Loucy (cell line): Measurements from ENCODE around the gene SBDS.

Experiments used
- H2AFZ ChIP-seq: fragments of 200-600 bp; sonication (generic); 2 replicates; pipeline ENCODE4 v1.6.0; 2016; ENCODE audit warnings: antibody characterized with exemption, mild to moderate bottlenecking, low read length, moderate library complexity
- H3F3A ChIP-seq: fragments of 200-600 bp; 2 replicates; pipeline ENCODE4 v1.6.0; 2016; ENCODE audit warnings: antibody characterized with exemption, low read depth, mild to moderate bottlenecking
- H3K27me3 ChIP-seq: fragments of 200-600 bp; sonication (generic); 2 replicates; pipeline ENCODE4 v1.6.1; 2014; ENCODE audit warnings: low read length, mild to moderate bottlenecking; ENCODE audit not compliant: insufficient read depth, poor library complexity, severe bottlenecking
- H3K36me3 ChIP-seq: fragments of 200-600 bp; sonication (generic); 2 replicates; pipeline ENCODE4 v1.6.1; 2016; ENCODE audit warnings: low read length; ENCODE audit not compliant: insufficient read depth
- H3K4me1 ChIP-seq: fragments of 200-600 bp; sonication (generic); 2 replicates; pipeline ENCODE4 v1.5.1; 2014; ENCODE audit warnings: low read length, mild to moderate bottlenecking; ENCODE audit not compliant: insufficient read depth, poor library complexity, severe bottlenecking
- H3K4me2 ChIP-seq: fragments of 200-600 bp; sonication (generic); 2 replicates; pipeline ENCODE4 v1.6.0; 2014; ENCODE audit warnings: antibody characterized with exemption, low read length, low read depth, mild to moderate bottlenecking; ENCODE audit not compliant: poor library complexity, severe bottlenecking
- H3K4me3 ChIP-seq: fragments of 200-600 bp; sonication (generic); 2 replicates; pipeline ENCODE4 v1.5.1; 2014; ENCODE audit warnings: low read length, mild to moderate bottlenecking, mixed read lengths; ENCODE audit not compliant: poor library complexity, severe bottlenecking
- H3K79me2 ChIP-seq: fragments of 200-600 bp; sonication (generic); 2 replicates; pipeline ENCODE4 v1.6.1; 2014; ENCODE audit warnings: low read length; ENCODE audit not compliant: insufficient read depth
- H3K9ac ChIP-seq: fragments of 200-600 bp; sonication (generic); 2 replicates; pipeline ENCODE4 v1.6.0; 2014; ENCODE audit warnings: mild to moderate bottlenecking, low read depth, low read length, moderate library complexity; ENCODE audit not compliant: poor library complexity, severe bottlenecking
- H3K9me2 ChIP-seq: fragments of 200-600 bp; sonication (generic); replicated peaks from 2 replicates; pipeline ENCODE4 v1.6.1; 2016; ENCODE audit warnings: low read depth, low read length, mixed read lengths
- H3K9me3 ChIP-seq: fragments of 200-600 bp; sonication (generic); 2 replicates; pipeline ENCODE4 v1.6.1; 2014; ENCODE audit warnings: mild to moderate bottlenecking, antibody characterized with exemption, low read length, low read depth; ENCODE audit not compliant: insufficient read depth
- H4K20me1 ChIP-seq: fragments of 200-600 bp; sonication (generic); 2 replicates; pipeline ENCODE4 v1.6.0; 2014; ENCODE audit warnings: antibody characterized with exemption, low read length, mild to moderate bottlenecking; ENCODE audit not compliant: insufficient read depth, poor library complexity, severe bottlenecking
- EZH2phosphoT487 ChIP-seq: fragments of 200-600 bp; IDR thresholded peaks from 2 replicates; pipeline ENCODE4 v1.6.1; 2018; ENCODE audit warnings: antibody characterized with exemption, mild to moderate bottlenecking, moderate library complexity, borderline replicate concordance
- TF ChIP-seq, protein P1 (sequence below): fragments of 200-600 bp; sonication (generic); conservative IDR thresholded peaks from 2 replicates; pipeline ENCODE4 v1.5.1; 2014; ENCODE audit warnings: mild to moderate bottlenecking, antibody characterized with exemption, low read length

Gene SBDS

DNA sequence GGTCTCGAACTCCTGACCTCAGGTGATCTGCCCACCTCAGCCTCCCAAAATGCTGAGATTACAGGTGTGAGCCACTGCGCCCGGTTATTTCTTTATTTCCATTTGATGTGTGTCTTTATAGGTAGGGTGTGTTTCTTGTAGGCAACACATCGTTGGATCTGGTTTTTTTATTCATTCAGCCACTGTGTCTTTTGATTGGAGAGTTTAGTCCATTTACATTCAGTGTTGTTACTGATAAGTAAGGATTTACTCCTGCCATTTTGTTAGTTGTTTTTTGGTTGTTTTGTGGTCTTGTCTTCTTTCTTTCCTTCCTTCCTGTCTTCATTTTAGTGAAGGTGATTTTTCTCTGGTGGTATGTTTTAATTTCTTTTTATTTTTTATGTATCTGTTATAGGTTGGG lies 57.4 kb downstream of the SBDS start:
- Histone ChIP-seq H2AFZ (no peak overlapping the region), H3K9ac (no peak overlapping the region), H3K9me3 (no peaks in the 10 kb centered on the region), H3K4me2 (no peak overlapping the region), H3K4me1 (no peaks in the 10 kb centered on the region), H4K20me1 (peaks cover 35% of the 10 kb centered on the region), H3K79me2 (peaks cover 74% of the 10 kb centered on the region), H3K27me3 (no peaks in the 10 kb centered on the region), H3F3A (no peaks in the 10 kb centered on the region), H3K36me3 (peaks cover 24% of the 10 kb centered on the region; the same call in 1 of the 2 replicates), H3K4me3 (no peak overlapping the region), H3K9me2 (no peaks in the 10 kb centered on the region)
- no peak for TF ChIP-seq EZH2phosphoT487
- TF ChIP-seq, protein P1, sequence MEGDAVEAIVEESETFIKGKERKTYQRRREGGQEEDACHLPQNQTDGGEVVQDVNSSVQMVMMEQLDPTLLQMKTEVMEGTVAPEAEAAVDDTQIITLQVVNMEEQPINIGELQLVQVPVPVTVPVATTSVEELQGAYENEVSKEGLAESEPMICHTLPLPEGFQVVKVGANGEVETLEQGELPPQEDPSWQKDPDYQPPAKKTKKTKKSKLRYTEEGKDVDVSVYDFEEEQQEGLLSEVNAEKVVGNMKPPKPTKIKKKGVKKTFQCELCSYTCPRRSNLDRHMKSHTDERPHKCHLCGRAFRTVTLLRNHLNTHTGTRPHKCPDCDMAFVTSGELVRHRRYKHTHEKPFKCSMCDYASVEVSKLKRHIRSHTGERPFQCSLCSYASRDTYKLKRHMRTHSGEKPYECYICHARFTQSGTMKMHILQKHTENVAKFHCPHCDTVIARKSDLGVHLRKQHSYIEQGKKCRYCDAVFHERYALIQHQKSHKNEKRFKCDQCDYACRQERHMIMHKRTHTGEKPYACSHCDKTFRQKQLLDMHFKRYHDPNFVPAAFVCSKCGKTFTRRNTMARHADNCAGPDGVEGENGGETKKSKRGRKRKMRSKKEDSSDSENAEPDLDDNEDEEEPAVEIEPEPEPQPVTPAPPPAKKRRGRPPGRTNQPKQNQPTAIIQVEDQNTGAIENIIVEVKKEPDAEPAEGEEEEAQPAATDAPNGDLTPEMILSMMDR: no peak
